OCI-LY3 (cell line): ENCODE data around the gene PHTF2.

Experiments used
- EZH2phosphoT487 ChIP-seq: fragments of 200-600 bp; shearing (Covaris generic); IDR thresholded peaks from 2 replicates; pipeline ENCODE4 v1.6.1; 2018; ENCODE audit warnings: antibody characterized with exemption, mixed run types, low read depth
- TF ChIP-seq, protein P1 (sequence below): fragments of 200-600, 300-600 bp; sonication (generic); IDR thresholded peaks from 2 replicates; pipeline ENCODE4 v1.5.1; 2014; ENCODE audit warnings: antibody characterized with exemption, low read length, low read depth

GRCh38 chr7:77958436-77958835, 159.9 kb downstream of the PHTF2 start:
- TF ChIP-seq, protein P1, sequence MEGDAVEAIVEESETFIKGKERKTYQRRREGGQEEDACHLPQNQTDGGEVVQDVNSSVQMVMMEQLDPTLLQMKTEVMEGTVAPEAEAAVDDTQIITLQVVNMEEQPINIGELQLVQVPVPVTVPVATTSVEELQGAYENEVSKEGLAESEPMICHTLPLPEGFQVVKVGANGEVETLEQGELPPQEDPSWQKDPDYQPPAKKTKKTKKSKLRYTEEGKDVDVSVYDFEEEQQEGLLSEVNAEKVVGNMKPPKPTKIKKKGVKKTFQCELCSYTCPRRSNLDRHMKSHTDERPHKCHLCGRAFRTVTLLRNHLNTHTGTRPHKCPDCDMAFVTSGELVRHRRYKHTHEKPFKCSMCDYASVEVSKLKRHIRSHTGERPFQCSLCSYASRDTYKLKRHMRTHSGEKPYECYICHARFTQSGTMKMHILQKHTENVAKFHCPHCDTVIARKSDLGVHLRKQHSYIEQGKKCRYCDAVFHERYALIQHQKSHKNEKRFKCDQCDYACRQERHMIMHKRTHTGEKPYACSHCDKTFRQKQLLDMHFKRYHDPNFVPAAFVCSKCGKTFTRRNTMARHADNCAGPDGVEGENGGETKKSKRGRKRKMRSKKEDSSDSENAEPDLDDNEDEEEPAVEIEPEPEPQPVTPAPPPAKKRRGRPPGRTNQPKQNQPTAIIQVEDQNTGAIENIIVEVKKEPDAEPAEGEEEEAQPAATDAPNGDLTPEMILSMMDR: no peak
- TF ChIP-seq EZH2phosphoT487: no peak
